Hematopoietic multipotent progenitor cell treated with erythropoietin and hydrocortisone succinate and interleukin-3 and kit ligand, for 8 days (in vitro differentiated cells): ENCODE measurements around the gene ZNF135.

ENCODE experiments used
- DNase-seq: peaks from one replicate; pipeline ENCODE4 v3.0.0-alpha.2; 2015

Gene ZNF135

GRCh38 chr19:58047672-58048071 is 11.4 kb upstream of the ZNF135 start:
- no peak for DNase-seq

DNA sequence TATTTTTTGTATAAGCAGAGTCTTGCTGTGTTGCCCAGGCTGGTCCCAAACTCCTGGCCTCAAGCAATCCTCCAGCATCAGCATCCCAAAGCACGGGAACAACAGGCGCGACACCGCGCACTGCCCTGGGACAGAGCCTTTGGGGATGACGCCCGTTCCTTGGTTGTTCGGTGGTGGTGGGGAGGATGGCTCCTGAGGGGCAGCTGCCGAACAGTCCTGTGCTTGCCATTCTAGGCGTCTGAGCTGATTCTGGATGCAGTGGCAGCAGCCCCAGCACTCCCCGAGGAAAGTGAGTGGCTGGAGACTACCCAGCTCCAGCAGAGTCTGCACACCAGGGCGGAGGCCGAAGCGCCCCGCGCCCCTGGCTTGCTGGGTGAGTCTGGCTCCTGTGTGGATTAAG is 6.8 kb upstream of the ZNF135 start:
- DNase-seq: no peak

DNA sequence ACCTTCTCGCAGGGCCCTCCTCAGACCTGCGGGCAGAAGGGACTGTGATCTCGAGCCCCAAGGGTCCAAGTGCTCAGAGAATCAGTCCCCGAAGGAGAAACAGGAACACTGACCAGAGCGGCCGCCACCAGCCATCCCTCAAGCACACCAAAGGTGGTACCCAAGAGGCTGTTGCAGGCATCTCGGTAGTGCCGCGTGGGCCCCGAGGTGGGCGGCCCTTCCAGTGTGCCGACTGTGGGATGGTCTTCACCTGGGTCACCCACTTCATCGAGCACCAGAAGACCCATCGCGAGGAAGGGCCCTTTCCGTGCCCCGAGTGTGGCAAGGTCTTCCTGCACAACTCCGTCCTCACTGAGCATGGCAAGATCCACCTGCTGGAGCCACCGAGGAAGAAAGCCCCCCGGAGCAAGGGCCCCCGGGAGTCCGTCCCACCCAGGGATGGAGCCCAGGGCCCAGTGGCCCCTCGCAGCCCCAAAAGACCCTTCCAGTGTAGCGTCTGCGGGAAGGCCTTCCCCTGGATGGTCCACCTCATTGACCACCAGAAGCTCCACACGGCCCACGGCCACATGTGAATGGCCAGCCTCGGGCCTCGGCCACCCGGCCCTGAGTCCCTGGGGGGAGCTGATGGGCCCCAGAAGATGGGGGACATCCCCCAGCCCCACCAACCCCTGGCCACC is 5.5 kb upstream of the ZNF135 start:
- DNase-seq: no peak

DNA sequence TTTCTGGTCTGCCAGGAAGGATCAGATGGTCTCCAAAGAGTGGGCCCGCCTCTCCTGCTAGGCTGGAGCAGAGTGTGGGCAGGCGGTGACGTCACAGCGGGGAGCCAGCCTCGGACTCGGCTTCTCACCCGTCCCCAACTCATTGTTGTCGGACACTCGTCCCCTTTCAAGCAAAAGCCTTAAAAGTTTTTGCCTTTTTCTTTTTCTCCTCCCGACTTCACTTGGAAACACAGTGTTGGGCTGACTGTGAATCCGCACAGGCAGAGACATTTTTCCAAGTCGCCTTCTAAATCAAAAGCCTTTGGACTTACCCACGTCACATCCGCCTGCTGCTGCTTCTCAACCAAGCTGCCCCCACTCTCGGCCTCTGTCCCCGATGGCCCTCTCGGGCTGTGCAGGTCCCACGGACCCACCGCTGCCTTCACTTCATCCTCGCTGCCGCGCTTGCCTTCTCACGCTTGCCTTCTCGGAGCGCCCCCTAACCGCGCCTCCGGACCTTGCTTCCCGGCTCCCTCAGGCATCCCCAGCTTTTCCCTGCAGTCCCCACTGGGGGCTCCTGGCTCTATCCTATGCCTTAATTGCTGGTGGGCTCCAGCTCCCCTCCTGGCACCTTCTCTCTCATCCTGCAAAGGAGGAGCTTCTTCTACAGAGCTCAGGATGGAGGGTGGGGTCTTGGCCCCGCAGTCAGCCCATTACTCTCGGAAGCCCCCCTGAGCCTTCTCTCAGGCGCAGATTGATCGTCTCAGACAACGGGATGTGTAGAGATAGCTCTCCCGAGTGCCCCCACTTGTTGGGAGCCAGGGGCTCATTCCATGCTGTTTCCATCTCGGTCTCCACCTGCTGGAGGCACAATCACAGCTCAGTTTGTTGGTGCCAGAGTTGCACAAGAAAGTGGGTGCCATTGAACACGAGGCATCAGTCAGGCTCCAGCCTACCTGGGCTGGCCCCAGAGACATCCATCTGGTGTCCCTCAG is 3.9 kb upstream of the ZNF135 start:
- DNase-seq: no peak

DNA sequence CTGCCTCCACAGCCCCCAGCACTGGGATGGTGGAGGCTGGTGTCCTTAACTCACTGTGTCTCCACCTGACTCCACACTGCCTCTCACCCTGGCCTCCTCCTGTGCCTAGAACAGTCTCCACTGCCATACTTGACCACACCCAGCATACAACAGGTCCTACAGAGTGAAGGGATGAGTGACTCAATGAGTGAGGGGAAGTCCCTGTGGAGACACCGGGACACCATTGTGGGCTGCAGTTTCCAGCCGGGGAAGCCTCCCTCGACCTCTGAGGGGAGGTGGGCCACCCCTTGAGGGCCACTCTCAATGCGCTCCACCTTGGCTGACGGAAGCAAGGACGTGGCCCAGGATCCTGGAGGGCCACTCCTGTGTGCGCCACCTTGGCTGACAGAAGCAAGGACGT is 2.8 kb upstream of the ZNF135 start:
- no peak for DNase-seq

GRCh38 chr19:58056861-58057260 is 2.2 kb upstream of the ZNF135 start:
- no peak for DNase-seq

DNA sequence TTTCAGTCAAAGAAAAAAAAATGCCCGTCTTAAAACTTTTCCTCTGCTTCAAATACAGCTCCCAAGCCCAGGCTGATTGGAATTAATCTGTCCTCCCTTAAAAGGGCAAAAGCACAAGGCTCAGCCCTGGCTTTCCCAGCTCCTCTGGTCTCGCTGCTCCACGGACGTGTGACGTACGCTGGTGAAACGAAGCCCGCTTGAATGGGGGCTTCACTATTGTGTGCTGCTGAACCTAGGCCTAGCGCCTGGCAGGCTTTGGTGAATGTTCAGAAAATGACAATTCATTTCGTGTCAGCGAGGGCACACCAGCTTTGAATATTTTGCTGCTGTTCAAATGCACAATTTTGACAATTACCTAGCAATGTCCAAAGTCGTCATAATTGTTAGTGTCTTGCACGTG is 615 bp upstream of the ZNF135 start:
- DNase-seq: no peak

- no peak for DNase-seq
These were observed 593 bp downstream of the ZNF135 start for GRCh38 chr19:58059671-58060078.

DNA sequence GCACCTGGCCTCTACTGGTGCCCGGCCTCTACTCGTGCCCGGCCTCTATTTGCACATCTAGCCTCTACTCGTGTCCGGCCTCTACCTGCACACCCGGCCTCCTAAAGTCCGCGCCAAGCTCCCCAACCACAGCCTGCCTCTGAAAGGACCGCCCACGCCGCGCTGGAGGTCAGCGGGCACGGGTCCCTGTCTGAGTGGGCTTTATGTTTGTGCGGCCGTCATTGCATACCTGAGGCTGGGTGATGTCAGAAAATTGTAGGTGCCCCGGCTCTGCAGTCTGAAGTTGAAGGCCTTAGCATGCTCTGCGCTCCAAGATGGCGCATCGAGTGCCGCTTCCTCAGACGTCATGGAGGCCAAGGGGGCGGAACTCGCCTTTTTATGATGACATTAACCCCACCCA is 1.1 kb downstream of the ZNF135 start:
- no peak for DNase-seq

DNA sequence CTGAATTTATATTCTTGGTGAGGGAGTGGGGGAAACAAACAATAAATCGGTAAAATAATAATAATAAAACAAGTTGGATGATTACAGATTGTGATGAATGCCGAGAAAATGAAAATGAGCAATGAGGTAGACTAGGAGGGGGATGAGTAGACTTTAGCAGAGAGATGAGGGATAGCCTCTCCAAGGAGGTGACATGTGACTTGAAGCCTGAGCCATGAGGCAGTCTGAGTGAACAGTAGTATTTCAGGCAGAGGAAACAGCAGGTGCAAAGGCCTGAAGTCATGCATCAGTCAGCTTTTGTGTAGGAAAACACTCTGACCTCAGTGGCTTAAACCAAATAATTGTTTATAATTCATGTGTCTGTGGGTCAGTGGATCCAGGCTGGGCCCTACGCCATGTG is 4.6 kb downstream of the ZNF135 start:
- DNase-seq: no peak

DNA sequence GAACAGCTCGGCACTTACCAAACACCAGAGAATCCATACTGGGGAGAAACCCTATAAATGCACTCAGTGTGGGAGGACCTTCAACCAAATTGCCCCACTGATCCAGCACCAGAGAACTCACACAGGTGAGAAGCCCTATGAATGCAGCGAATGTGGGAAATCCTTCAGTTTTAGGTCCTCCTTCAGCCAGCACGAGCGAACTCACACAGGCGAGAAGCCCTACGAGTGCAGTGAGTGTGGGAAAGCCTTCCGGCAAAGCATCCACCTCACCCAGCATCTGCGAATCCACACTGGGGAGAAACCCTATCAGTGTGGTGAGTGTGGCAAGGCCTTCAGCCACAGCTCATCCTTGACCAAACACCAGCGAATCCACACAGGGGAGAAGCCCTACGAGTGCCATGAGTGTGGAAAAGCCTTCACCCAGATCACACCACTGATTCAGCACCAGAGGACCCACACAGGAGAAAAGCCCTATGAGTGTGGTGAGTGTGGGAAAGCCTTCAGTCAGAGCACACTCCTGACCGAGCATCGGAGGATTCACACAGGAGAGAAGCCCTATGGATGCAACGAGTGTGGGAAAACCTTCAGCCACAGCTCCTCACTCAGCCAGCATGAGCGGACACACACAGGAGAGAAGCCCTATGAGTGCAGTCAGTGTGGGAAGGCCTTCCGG is 8.3 kb downstream of the ZNF135 start:
- no peak for DNase-seq

DNA sequence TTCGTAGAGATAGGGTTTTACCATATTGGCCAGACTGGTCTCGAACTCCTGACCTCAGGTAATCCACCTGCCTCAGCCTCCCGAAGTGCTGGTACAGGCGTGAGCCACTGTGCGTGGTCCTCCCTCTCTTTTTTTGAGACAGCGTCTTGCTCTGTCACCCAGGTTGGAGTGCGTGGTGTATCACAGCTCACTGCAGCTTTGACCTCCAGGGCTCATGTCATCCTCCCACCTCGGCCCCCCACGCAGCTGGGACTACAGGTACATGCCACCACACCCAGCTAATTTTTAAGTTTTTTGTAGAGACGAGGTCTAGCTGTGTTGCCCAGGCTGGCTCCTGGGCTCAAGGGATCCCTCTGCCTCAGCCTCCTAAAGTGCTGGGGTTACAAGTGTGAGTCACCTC is 20.7 kb downstream of the ZNF135 start:
- no peak for DNase-seq

- DNase-seq: no peak
These were observed 23.9 kb downstream of the ZNF135 start for GRCh38 chr19:58083021-58083420.

GRCh38 chr19:58084596-58085347 is 25.7 kb downstream of the ZNF135 start:
- no peak for DNase-seq

- DNase-seq: no peak
These were observed 26.3 kb downstream of the ZNF135 start for GRCh38 chr19:58085348-58085875.

DNA sequence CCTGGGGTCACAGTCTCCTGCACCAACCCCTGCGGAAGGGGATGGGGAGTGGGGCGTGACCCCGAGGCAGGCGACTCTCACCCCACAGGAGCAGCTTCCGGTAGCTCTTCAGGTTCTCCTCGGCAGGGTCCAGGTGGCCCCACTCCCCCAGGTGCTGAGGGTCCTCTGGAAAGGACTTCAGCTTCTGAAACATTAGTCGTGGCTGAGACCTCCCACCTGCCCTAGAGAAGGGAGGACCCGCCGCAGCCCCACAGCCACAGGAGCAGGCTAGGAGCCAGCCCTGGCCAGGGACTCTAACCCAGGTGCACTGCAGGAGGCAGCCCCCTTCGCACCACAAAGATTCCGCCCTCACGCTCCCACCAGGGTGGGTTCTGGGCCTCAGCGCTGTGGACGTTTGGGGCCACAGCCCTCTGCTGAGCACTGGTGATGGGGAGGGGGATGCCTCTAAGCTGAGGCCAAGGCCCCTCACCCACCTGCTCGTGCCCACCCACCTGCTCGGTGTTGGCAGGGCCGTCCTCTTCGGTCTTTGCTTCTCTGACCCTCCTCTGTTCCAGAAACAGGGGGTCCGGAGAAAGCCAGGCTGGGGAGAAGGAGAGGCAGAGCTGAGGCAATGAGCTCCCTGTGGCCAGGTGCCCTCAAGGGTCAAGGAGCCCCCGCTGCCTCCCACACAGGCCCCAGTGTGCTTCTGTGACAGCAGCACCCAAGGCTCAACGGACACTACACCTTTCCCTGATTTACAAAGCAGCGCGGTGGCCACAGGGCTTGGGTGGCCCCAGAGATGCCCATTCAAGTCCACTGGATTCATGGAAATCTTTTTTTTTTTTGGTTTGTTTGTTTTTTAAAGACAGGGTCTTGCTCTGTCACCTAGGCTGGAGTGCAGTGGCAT is 28.0 kb downstream of the ZNF135 start:
- no peak for DNase-seq

DNA sequence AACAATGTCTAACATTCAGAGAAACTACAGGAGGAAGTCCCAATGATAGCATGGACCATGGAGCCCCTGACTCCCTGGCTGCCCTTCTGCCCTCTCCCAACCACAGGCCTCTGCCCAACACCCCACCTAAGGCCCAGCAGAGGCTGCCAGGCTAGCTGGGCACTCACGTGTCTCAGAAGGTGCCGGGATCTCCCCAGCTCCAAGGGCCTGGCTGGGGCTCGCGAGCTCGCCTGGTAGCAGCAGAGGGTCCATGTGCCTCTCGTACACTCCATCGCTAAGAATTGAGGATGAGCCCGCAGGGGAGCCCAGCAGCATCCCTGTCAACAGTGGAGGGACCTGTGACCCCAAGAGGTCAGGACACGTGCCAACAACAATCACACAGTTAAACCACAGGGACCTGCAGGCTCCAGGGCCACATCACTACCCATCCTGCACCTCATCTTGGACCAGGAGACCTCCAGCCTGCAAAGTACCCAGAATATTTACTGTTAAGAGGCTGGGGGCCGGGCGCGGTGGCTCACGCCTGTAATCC is 29.5 kb downstream of the ZNF135 start:
- no peak for DNase-seq

- DNase-seq: no peak
These were observed 30.8 kb downstream of the ZNF135 start for GRCh38 chr19:58089846-58090245.

GRCh38 chr19:58091251-58091995 is 32.3 kb downstream of the ZNF135 start:
- no peak for DNase-seq

DNA sequence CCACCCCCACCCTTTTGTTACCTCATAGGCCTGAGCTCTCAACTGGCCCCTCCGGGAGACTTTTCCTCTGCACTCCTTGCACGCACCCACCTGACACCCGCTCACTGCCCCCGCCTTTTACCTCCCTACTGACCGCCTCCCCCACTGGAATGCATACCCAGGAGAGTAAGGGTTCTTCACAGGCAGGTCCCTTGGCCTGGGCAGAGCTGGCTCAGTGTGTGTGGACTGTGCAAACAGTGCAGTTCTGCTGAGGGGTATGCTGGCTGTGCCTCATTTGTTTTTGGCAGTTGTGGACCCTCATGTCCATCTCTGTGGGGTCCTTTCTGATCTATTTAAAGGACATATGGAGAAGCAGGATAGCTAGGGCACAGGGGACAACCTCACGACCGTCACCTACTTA is 34.0 kb downstream of the ZNF135 start:
- no peak for DNase-seq

DNA sequence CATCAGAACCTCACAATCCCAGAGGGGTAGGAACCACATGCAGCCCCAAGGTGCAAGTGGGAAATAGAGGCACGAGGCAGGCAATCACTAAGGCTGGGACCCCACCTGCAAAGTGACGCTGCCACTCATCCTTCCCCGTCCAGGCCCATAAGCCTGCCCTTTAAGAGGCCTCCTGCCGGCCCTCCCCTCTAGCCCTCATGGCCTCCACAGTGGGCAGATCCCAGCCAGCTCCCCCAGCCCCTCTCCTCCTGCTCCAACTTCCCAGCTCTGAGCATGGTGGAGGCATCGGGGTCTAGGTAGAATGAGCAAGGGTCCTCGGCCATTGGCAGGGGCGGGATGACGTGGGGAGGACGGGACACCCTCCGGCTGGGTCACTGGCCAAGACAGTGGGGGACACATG is 36.2 kb downstream of the ZNF135 start:
- DNase-seq: no peak
